GM23338 (cell line): ENCODE data around the gene KRT37. TPM values are rescaled to one million over a fixed set of nuclear protein-coding genes. Genes with fewer than 3 reads are reported as not detected.

Experiments
- ATAC-seq: fragments of 200-7000 bp; cut with Tn5 transposase; 3 replicates; pipeline ENCODE4 v1.9.1; 2020
- DNase-seq: peaks from one replicate; pipeline ENCODE4 v3.0.0-alpha.2; 2015; ENCODE audit warnings: low spot score
- H2AFZ ChIP-seq: fragments of 200-600 bp; sonication (generic); 2 replicates; pipeline ENCODE4 v1.8.0; 2016; ENCODE audit warnings: antibody characterized with exemption, mild to moderate bottlenecking, moderate library complexity
- H3F3A ChIP-seq: fragments of 200-600 bp; sonication (generic); replicated peaks from 2 replicates; pipeline ENCODE4 v1.8.0; 2017; ENCODE audit warnings: antibody characterized with exemption, mixed run types, low read depth
- H3K27ac ChIP-seq: fragments of 200-600 bp; sonication (generic); 2 replicates; pipeline ENCODE4 v1.6.1; 2016; ENCODE audit warnings: low read depth
- H3K27me3 ChIP-seq: fragments of 200-600 bp; sonication (generic); 2 replicates; pipeline ENCODE4 v1.8.0; 2016; ENCODE audit warnings: mild to moderate bottlenecking, mixed run types, moderate library complexity; ENCODE audit not compliant: insufficient read depth
- H3K36me3 ChIP-seq: fragments of 200-600 bp; sonication (generic); 2 replicates; pipeline ENCODE4 v1.8.0; 2016; ENCODE audit warnings: mild to moderate bottlenecking; ENCODE audit not compliant: insufficient read depth
- H3K4me1 ChIP-seq: fragments of 200-600 bp; sonication (generic); 2 replicates; pipeline ENCODE4 v1.8.0; 2016; ENCODE audit warnings: mild to moderate bottlenecking, moderate library complexity; ENCODE audit not compliant: insufficient read depth
- H3K4me2 ChIP-seq: fragments of 200-600 bp; sonication (generic); 2 replicates; pipeline ENCODE4 v1.7.1; 2017; ENCODE audit warnings: mixed run types
- H3K4me3 ChIP-seq: fragments of 200-600 bp; sonication (generic); 2 replicates; pipeline ENCODE4 v1.6.1; 2016; ENCODE audit warnings: mixed run types
- H3K79me2 ChIP-seq: fragments of 200-600 bp; sonication (generic); replicated peaks from 2 replicates; pipeline ENCODE4 v1.8.0; 2017; ENCODE audit warnings: mild to moderate bottlenecking; ENCODE audit not compliant: insufficient read depth
- H3K9me2 ChIP-seq: fragments of 200-600 bp; sonication (generic); 2 replicates; pipeline ENCODE4 v1.8.0; 2017; ENCODE audit not compliant: insufficient read depth
- H4K20me1 ChIP-seq: fragments of 200-600 bp; sonication (generic); replicated peaks from 2 replicates; pipeline ENCODE4 v1.8.0; 2017; ENCODE audit warnings: mild to moderate bottlenecking; ENCODE audit not compliant: insufficient read depth
- H3K27ac Mint-ChIP-seq: 2 replicates; pipeline ENCODE4 v1.8.0; 2020; ENCODE audit warnings: inconsistent platforms, mild to moderate bottlenecking, moderate library complexity, mixed read lengths
- H3K27me3 Mint-ChIP-seq: 3 replicates; pipeline ENCODE4 v1.8.0; 2022; ENCODE audit warnings: low read depth, mild to moderate bottlenecking, moderate library complexity, mixed read lengths, inconsistent platforms; ENCODE audit not compliant: insufficient read depth, poor library complexity
- H3K36me3 Mint-ChIP-seq: 3 replicates; pipeline ENCODE4 v1.8.0; 2021; ENCODE audit warnings: low read depth, mild to moderate bottlenecking, inconsistent platforms, moderate library complexity, mixed read lengths
- H3K4me1 Mint-ChIP-seq: 3 replicates; pipeline ENCODE4 v1.8.0; 2020; ENCODE audit warnings: mild to moderate bottlenecking, inconsistent platforms, mixed read lengths
- H3K4me3 Mint-ChIP-seq: 3 replicates; pipeline ENCODE4 v1.8.0; 2021; ENCODE audit warnings: moderate library complexity, mild to moderate bottlenecking, inconsistent platforms, mixed read lengths
- H3K9me3 Mint-ChIP-seq: 3 replicates; pipeline ENCODE4 v1.8.0; 2020; ENCODE audit warnings: moderate library complexity, mild to moderate bottlenecking, inconsistent platforms, mixed read lengths
- CREB1 ChIP-seq: fragments of 250-450 bp; sonication (Bioruptor Pico); IDR thresholded peaks from 2 replicates; pipeline ENCODE4 v1.5.0; 2020; ENCODE audit warnings: low read depth, mild to moderate bottlenecking, moderate library complexity
- CTCF ChIP-seq, 2 experiments: fragments of 200-600 bp in 1 of 2; sonication (generic) in 1 of 2; conservative IDR thresholded peaks; 2 replicates each; pipeline versions ENCODE4 v1.5.1 to v1.6.1; 2016 to 2017; ENCODE audit warnings: antibody characterized with exemption in 2 of 2, low read depth in 2 of 2, mild to moderate bottlenecking in 2 of 2, moderate library complexity in 1 of 2
- ETS1 ChIP-seq: IDR thresholded peaks from 2 replicates; pipeline ENCODE4 v1.6.1; 2016; ENCODE audit warnings: antibody characterized with exemption
- EZH2 ChIP-seq: fragments of 200-600 bp; sonication (generic); IDR thresholded peaks from one replicate; pipeline ENCODE4 v1.8.0; 2017; ENCODE audit warnings: antibody characterized with exemption, mild to moderate bottlenecking, low read depth; ENCODE audit not compliant: unreplicated experiment
- JUNB ChIP-seq: IDR thresholded peaks from one replicate; pipeline ENCODE4 v1.6.1; 2016; ENCODE audit warnings: antibody characterized with exemption; ENCODE audit not compliant: unreplicated experiment
- NANOG ChIP-seq: IDR thresholded peaks from 2 replicates; pipeline ENCODE4 v1.6.1; 2016; ENCODE audit warnings: antibody characterized with exemption, borderline replicate concordance
- STAT1 ChIP-seq: IDR thresholded peaks from one replicate; pipeline ENCODE4 v1.6.1; 2016; ENCODE audit warnings: antibody characterized with exemption; ENCODE audit not compliant: unreplicated experiment
- ZNF114 ChIP-seq: fragments of 250-450 bp; sonication (Bioruptor Pico); IDR thresholded peaks from 2 replicates; pipeline ENCODE4 v1.5.0; 2020; ENCODE audit warnings: mild to moderate bottlenecking, moderate library complexity
- ZNF331 ChIP-seq: fragments of 250-450 bp; sonication (Bioruptor Pico); IDR thresholded peaks from 2 replicates; pipeline ENCODE4 v1.5.0; 2020; ENCODE audit warnings: low read depth, mild to moderate bottlenecking, moderate library complexity
- polyA plus RNA-seq: library from polyadenylated mRNA; unstranded; fragments of >200 nt; fragmentation: Nextera tagmentation; extraction: Ambion mirVana; gene quantifications from 2 replicates; pipeline ENCODE4 v1.2.1, GENCODE V29; 2016
- total RNA-seq: library from RNA; depleted of rRNA; stranded (reverse); fragments of >200 nt; shearing (Covaris generic); gene quantifications from 2 replicates; pipeline ENCODE4 v1.2.3, GENCODE V29; 2014
- TF ChIP-seq, protein P1 (sequence below): fragments of 250-450 bp; sonication (Bioruptor Pico); IDR thresholded peaks from 2 replicates; pipeline ENCODE4 v1.5.0; 2020; ENCODE audit warnings: mild to moderate bottlenecking, moderate library complexity

The KRT37 gene
- total and polyA plus RNA-seq, 2 experiments from 2014 or later, result not detected

GRCh38 chr17:41464682-41465081 lies 40.3 kb upstream of the KRT37 start:
- Mint-ChIP-seq H3K27me3 (peaks cover 5% of the 10 kb centered on the region), H3K4me1 (no peaks in the 10 kb centered on the region), H3K4me3 (no peak overlapping the region), H3K36me3 (no peaks in the 10 kb centered on the region), H3K9me3 (peaks cover 6% of the 10 kb centered on the region; the same call in 2 of the 3 replicates), H3K27ac (no peak overlapping the region)
- H3K27ac ChIP-seq, result no peak overlapping the region
- H3K79me2 ChIP-seq, result no peaks in the 10 kb centered on the region
- H3K4me2 ChIP-seq, result no peak overlapping the region
- TF ChIP-seq, protein P1, sequence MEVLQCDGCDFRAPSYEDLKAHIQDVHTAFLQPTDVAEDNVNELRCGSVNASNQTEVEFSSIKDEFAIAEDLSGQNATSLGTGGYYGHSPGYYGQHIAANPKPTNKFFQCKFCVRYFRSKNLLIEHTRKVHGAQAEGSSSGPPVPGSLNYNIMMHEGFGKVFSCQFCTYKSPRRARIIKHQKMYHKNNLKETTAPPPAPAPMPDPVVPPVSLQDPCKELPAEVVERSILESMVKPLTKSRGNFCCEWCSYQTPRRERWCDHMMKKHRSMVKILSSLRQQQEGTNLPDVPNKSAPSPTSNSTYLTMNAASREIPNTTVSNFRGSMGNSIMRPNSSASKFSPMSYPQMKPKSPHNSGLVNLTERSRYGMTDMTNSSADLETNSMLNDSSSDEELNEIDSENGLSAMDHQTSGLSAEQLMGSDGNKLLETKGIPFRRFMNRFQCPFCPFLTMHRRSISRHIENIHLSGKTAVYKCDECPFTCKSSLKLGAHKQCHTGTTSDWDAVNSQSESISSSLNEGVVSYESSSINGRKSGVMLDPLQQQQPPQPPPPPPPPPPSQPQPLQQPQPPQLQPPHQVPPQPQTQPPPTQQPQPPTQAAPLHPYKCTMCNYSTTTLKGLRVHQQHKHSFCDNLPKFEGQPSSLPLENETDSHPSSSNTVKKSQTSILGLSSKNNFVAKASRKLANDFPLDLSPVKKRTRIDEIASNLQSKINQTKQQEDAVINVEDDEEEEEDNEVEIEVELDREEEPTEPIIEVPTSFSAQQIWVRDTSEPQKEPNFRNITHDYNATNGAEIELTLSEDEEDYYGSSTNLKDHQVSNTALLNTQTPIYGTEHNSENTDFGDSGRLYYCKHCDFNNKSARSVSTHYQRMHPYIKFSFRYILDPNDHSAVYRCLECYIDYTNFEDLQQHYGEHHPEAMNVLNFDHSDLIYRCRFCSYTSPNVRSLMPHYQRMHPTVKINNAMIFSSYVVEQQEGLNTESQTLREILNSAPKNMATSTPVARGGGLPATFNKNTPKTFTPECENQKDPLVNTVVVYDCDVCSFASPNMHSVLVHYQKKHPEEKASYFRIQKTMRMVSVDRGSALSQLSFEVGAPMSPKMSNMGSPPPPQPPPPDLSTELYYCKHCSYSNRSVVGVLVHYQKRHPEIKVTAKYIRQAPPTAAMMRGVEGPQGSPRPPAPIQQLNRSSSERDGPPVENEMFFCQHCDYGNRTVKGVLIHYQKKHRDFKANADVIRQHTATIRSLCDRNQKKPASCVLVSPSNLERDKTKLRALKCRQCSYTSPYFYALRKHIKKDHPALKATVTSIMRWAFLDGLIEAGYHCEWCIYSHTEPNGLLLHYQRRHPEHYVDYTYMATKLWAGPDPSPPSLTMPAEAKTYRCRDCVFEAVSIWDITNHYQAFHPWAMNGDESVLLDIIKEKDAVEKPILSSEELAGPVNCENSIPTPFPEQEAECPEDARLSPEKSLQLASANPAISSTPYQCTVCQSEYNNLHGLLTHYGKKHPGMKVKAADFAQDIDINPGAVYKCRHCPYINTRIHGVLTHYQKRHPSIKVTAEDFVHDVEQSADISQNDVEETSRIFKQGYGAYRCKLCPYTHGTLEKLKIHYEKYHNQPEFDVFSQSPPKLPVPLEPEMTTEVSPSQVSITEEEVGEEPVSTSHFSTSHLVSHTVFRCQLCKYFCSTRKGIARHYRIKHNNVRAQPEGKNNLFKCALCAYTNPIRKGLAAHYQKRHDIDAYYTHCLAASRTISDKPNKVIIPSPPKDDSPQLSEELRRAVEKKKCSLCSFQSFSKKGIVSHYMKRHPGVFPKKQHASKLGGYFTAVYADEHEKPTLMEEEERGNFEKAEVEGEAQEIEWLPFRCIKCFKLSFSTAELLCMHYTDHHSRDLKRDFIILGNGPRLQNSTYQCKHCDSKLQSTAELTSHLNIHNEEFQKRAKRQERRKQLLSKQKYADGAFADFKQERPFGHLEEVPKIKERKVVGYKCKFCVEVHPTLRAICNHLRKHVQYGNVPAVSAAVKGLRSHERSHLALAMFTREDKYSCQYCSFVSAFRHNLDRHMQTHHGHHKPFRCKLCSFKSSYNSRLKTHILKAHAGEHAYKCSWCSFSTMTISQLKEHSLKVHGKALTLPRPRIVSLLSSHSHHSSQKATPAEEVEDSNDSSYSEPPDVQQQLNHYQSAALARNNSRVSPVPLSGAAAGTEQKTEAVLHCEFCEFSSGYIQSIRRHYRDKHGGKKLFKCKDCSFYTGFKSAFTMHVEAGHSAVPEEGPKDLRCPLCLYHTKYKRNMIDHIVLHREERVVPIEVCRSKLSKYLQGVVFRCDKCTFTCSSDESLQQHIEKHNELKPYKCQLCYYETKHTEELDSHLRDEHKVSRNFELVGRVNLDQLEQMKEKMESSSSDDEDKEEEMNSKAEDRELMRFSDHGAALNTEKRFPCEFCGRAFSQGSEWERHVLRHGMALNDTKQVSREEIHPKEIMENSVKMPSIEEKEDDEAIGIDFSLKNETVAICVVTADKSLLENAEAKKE (CRISPR knock-in tag), result no peak
- TF ChIP-seq JUNB (no peak), CREB1 (CRISPR knock-in tag) (no peak)
- H3K9me2 ChIP-seq, result 0 out of 2 replicates have a peak, but pooled peaks cover 7% of the 10 kb centered on the region
- H3F3A ChIP-seq, result no peaks in the 10 kb centered on the region
- H2AFZ ChIP-seq, result no peak overlapping the region
- no peak overlapping the region for H3K4me3 ChIP-seq
- ATAC-seq (no peak), DNase-seq (no peak)
- no peaks in the 10 kb centered on the region for H3K4me1 ChIP-seq
- no peaks in the 10 kb centered on the region for H3K27me3 ChIP-seq
- H4K20me1 ChIP-seq, result no peaks in the 10 kb centered on the region
- no peaks in the 10 kb centered on the region for H3K36me3 ChIP-seq

DNA sequence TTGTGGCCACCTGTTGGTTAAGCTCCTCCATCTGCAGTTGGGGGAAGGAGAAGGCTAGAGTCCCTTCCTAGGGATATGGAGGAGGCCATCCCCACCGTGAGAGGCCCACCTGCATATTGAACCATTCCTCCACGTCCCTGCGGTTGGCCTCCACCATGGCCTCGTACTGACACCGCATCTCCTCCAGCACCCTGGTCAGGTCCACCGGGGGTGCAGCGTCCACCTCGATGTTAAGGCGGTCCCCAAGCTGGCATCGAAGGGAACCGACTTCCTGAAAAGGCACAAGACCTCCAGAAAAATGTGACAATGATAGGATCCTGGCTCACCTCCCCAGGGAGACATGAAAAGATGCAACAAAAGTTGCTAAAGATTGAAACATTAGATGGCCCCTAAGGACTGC lies 39.8 kb upstream of the KRT37 start:
- no peaks in the 10 kb centered on the region for H3F3A ChIP-seq
- no peak for ATAC-seq
- no peak for TF ChIP-seq STAT1
- no peak for TF ChIP-seq EZH2
- TF ChIP-seq ETS1, result no peak
- TF ChIP-seq ZNF114 (CRISPR knock-in tag), result no peak
- no peak for TF ChIP-seq NANOG
- TF ChIP-seq CREB1 (CRISPR knock-in tag), result no peak
- no peak for TF ChIP-seq ZNF331
- no peak for TF ChIP-seq CTCF (conservative IDR thresholded peaks at IDR 0.05; ENCODE audit: low read depth in 2 of 2)
- TF ChIP-seq JUNB, result no peak

More for the DNA sequence above, 39.8 kb upstream of the KRT37 start:
- H3K4me3 Mint-ChIP-seq, result no peak overlapping the region
- H2AFZ ChIP-seq, result no peak overlapping the region
- no peaks in the 10 kb centered on the region for H3K4me1 ChIP-seq
- H3K27ac Mint-ChIP-seq, result no peak overlapping the region
- H3K79me2 ChIP-seq, result no peaks in the 10 kb centered on the region
- no peak overlapping the region for H3K27ac ChIP-seq
- no peak overlapping the region for H3K4me2 ChIP-seq
- no peak overlapping the region for H3K4me3 ChIP-seq
- H3K4me1 Mint-ChIP-seq, result no peaks in the 10 kb centered on the region
- H3K9me2 ChIP-seq, result 0 out of 2 replicates have a peak, but pooled peaks cover 7% of the 10 kb centered on the region
- DNase-seq, result no peak
- H4K20me1 ChIP-seq, result no peaks in the 10 kb centered on the region
- no peaks in the 10 kb centered on the region for H3K36me3 Mint-ChIP-seq
- peaks cover 5% of the 10 kb centered on the region for H3K27me3 Mint-ChIP-seq
- H3K36me3 ChIP-seq, result no peaks in the 10 kb centered on the region
- peaks cover 6% of the 10 kb centered on the region; the same call in 2 of the 3 replicates for H3K9me3 Mint-ChIP-seq
- no peaks in the 10 kb centered on the region for H3K27me3 ChIP-seq
